Stimulated activated CD8-positive, alpha-beta memory T cell treated with anti-CD3 and anti-CD28 coated beads, Interleukin-4, amount 100 ng/mL, for 48 hours (primary cell): Measurements from ENCODE around the gene AMIGO1.

Source experiments
- DNase-seq: peaks from one replicate; pipeline ENCODE4 v3.0.0-alpha.2; 2020

Gene AMIGO1

DNA sequence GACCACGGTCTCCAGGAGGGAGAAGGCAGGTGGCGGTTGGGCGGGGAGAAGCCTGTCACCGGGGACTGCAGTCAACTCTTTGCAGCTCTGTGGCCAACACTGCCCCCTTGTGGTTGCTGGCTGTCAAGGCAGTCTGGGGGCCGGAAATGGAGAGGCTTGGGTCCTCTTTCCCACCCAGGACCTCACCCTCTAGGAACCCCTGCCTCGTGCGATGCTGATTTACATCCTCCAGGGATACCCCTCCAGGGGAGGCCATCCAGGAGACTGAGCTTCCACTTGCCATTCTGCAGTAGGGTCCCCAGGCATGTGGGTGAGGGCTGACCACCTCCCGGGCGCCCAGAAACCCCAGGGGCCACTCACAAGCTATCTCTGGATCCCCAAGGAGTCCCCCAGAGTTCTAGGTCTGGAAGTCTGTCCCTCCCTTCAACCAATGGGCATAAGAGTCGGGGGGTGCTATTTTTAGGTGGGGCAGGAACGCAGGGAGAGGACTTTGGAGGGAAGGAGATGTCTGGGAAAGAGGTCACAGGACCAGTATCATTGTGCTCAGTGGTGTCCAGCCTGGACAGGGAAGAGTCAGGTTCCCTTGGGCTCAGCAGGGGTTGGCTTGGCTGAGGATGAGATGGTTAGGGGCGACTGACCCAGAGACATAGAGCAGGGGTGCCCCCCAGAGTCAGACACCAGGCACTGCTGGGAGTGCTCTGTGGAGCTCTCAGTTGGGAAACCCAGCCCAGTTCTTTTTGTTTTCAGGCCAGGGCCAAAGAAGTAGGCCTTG is 23.0 kb upstream of the AMIGO1 start:
- peak; percentile 97 for DNase-seq

- no peak for DNase-seq
These were observed 22.4 kb upstream of the AMIGO1 start for GRCh38 chr1:109531826-109532364.

DNA sequence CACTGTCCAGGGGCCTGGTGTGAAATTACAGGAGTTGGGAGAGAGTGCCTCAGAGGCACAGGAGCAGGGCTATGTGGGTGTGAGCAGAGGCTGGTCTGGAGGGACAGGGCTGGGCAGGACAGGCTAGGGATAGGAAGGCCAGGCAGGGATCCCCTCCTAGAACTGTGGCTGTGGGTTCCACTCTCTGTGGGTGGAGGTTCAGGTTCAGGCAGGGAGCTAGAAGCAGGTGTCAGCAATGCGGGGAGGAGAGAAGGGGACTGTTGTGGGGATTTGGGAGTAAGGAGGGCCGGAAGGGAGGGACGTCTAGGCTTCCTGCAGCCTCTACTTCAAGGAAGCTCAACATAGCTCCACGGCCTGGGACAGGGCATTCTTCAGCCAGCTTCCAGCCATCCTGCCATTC is 21.9 kb upstream of the AMIGO1 start:
- DNase-seq: peak; percentile 23

- peak; percentile 20 for DNase-seq
These were observed 21.0 kb upstream of the AMIGO1 start for GRCh38 chr1:109530457-109531087.

- peak; percentile 9 for DNase-seq
These were observed 20.4 kb upstream of the AMIGO1 start for GRCh38 chr1:109529881-109530456.

DNA sequence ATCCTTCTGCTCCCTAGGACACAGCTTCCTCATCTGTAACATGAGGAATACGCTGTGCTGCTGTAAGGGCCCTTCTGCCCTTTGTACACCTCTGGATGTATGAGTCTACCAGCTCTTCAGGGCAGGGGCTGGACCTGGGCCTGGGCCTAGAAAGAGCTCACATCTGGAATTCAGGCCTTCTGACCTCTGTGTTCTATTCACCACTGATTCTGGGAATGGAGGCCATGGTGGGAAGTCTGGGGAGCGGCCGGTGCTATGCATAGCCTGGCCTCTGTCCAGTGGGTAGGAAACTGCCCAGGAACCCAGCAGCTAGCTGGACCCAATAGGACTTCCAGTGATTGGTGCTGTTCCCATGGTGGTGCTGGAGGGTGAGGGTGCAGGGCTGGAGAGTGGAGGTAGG is 19.2 kb upstream of the AMIGO1 start:
- DNase-seq: no peak

DNA sequence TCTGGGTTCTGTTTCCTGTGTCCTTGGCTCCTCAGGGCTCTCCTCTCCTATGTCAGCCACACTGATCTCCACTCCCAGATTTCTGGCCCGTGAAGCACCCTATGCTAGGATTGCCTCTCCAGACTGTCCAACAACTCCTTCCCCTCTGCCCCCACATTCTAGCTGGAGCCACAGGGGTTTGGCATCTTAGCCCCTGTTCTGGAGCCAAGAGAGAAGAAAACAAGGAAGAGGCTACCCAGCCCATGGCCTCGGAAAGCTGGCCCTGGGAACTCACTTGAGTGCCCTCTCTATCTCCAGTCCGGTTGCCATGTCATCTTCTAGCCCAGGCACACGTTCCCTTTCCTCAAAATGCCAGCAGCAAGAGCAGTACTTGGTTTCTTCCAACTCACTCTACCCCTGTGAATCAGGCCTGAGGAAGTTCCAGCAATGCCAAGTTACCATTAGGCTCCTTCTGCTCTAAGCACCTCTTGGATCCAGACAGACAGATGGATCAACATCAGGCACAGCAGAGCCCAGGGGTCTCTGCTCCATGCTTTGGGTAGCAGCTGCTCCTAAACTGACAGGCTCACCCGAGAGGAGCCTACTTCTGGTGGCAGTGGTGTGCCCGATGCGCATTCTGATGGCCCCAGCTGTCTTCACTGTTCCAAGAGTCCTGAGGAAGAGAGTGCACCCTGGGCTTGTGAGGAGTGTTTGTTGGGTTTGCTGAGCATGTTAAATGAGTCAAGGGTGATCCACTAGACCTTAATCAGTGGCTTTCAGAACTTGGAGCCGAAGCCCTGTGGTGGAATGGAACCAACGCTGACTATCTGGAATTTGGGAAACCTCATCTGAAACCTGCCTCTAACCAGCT is 18.5 kb upstream of the AMIGO1 start:
- DNase-seq: no peak

- no peak for DNase-seq
These were observed 17.7 kb upstream of the AMIGO1 start for GRCh38 chr1:109527098-109527811.

DNA sequence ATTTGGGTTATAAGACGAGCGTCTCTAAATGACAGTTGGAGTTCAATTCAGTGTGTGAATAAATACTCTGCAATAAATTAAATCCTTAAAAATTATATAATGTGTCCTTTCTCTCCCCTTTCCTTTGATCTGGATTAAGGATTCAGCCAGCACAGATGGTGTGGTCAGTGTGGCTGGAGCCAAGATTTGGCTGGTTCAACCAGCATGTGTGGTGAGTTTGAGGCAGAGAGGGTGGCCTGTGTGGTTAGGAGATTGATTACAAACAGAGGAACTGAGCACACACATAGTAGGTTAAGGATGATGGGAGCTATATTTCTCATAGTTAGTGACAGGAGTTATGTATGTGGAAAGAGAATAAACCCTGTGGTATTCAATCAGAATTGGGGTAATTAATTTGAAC is 14.2 kb upstream of the AMIGO1 start:
- no peak for DNase-seq

DNA sequence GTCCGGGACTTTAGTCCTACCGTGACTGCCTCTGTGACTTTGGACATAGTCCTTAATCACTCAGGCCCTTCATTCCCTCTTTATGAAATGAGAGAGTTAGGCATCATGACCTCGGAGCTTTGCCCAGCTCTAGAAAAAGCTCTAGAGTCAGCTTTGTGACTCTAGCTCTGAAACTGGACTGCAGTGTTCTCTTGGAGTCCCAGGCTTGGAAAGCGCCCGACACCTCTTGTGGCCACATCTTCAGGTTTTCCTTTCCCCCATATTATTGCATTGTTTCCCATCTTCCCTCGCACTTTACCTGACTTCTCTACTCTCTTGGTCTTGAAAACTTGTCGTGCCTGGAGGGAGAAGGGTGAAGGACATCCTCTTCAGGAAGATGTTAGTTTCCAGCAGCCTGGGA is 12.5 kb upstream of the AMIGO1 start:
- no peak for DNase-seq

- no peak for DNase-seq
These were observed 11.8 kb upstream of the AMIGO1 start for GRCh38 chr1:109521002-109521951.

DNA sequence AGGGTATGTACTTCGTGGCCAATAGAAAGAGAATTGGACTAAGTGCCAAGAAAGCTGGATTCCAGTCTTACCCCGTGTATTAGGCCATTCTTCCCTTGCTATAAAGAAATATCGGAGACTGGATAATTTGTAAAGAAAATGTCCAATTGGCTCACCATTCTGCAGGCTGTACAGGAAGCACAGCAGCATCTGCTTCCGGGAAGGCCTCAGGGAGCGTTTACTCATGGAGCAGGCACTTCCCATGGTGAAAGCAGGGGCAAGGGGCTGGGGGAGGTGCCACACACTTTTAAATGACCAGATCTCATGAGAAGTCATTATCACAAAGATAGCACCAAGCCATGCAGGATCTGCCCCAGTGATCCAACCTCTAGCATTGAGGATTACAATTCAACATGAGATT is 7.8 kb upstream of the AMIGO1 start:
- DNase-seq: no peak

DNA sequence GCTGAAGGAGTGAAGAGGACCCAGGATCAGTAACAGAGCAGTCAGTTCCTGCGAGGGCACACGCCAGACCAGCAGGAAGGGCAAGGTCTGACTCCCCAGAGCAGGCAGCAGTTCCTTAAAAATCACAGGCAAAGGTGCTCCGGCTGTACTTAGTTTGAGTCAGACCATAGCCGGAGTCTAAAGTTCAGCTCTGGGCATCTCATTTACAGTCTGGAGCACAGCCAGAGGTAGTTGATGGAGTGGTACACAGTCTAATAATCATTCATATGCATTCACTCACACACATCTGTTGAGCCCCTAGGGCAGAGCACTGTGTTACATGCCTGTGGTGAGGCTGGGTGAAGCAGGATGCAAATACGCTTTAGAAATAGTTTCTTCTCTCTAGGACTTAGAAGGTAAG is 7.3 kb upstream of the AMIGO1 start:
- DNase-seq: no peak

GRCh38 chr1:109514846-109515245 is 5.3 kb upstream of the AMIGO1 start:
- no peak for DNase-seq

DNA sequence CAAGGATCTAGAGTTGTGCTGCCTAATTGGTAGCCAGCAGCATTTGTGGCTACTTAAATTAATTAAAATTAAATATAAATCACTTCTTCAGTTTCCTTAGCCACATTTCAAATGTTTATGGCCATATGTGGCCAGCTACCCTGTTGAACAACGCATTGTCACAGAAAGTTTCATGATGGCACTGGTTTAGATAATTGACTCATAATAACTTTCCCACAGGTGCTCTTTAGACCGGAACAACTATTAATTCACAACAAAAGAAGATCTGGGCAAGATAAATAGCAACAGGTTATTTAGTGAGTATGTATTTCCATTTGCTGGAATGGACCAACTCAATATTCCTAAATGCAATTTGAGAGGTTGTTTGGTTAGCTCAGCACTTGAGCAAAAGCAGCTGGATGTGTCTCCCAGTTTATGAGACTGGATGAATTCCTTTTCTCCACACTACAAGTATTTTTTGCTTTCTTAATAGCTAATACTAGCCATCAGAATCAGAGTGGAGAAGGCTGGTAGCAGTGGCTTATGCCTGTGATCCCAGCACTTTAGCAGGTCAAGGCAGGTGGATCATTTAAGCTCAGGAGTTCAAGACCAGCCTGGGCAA is 3.7 kb upstream of the AMIGO1 start:
- DNase-seq: no peak

GRCh38 chr1:109508873-109509175 is 703 bp downstream of the AMIGO1 start:
- DNase-seq: no peak

DNA sequence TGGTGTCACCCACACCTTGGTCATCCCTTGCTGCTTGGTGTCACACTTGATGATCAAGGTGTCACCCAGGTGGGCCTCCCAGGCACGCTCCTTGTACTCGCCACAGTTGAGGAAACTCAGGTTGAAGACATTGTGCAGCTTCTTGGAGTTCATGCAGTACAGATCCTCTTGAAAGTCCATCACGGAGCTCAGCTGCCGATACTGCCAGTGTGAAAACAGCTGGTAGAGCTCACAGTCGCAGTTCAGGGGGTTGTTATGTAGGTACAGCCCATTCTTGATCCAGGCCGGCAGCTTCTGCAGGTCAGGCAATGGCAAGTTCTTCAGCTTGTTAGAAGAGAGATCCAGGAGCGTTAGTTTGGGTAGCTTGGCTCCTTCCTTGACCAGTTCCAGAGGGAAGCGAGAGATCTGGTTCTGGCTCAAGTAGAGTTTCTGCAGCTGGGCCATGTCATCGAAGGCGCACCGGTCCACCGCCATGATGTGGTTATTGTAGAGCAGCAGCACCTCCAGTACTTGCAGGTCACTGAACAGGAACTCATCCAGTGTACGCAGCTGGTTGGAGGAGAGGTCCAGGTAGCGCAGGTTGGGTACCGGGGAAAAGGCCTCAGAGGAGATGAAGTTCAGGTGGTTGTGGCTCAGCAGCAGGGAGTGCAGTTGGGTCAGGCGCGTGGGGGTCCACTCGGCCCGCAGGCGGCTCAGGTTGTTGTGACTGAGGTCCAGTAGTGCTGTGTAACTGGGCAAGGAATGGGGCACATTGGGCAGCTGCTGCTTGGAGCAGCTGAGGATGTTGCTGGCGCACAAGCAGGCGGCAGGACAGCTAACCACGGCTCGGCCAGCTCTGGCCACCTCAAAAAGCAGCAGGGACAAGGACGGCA is 1.3 kb downstream of the AMIGO1 start:
- no peak for DNase-seq

GRCh38 chr1:109504974-109505373 is 4.6 kb downstream of the AMIGO1 start:
- no peak for DNase-seq

DNA sequence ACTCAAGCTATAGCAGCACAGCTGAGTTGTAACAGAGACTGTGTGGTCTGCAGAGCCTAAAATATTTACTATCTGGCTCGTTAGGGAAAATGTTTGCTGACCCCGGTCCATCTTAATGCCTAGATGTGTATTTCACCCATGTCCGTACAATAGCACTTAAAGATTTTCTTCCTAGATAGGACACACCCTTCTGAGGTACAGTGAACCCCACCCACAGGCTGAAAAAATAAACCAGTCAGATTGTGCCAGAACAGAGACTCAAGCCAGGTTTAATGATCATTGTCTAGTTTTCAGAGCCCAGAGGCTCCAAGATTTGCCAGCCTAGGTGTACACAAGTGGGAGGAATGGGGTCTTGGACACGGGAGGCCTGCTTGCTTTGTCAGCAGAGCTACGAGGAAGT is 5.6 kb downstream of the AMIGO1 start:
- DNase-seq: no peak

DNA sequence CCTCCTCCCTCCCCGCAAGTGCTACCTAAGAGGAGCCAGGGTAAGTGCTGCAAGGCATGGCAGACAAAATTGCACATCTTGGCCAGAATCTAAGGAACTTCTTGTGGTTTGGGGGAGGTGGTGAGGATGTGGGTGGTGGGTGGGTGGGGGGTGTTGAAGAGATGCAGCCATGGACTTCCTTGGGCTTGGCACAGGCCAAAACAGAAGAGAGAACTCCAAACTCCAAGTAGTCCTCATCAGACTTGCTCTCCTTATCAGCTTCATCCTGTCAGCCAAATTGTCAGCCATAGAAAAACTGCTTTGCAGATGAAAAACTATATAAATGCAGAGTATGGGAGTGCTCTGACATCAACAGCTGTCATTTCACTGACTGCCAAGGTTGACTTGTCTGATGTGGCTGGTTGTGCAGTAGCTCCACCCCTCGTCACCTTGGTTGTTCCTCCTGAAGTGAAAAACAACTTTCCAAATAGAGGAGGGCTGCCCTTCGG is 7.1 kb downstream of the AMIGO1 start:
- DNase-seq: no peak
